Thyroid gland (tissue), 4 donors: ENCODE results near the gene TYMS.

Experiments
- POLR2A ChIP-seq, 2 donors: fragments of 450-650 bp; IDR thresholded peaks; one replicate each; pipeline ENCODE4 v1.6.1; 2017; ENCODE audit warnings: antibody characterized with exemption in 2 of 2, mild to moderate bottlenecking in 2 of 2, moderate library complexity in 1 of 2
- TF ChIP-seq, protein P1 (sequence below), 6 experiments: fragments of 200-600 bp in 3 of 6; fragments of 450-650 bp in 3 of 6; sonication (generic) in 3 of 6; IDR thresholded peaks; one replicate each; pipeline ENCODE4 v1.5.1; 2016 to 2019; ENCODE audit warnings: antibody characterized with exemption in 6 of 6, mild to moderate bottlenecking in 2 of 6, inconsistent platforms in 1 of 6, moderate library complexity in 1 of 6

DNA sequence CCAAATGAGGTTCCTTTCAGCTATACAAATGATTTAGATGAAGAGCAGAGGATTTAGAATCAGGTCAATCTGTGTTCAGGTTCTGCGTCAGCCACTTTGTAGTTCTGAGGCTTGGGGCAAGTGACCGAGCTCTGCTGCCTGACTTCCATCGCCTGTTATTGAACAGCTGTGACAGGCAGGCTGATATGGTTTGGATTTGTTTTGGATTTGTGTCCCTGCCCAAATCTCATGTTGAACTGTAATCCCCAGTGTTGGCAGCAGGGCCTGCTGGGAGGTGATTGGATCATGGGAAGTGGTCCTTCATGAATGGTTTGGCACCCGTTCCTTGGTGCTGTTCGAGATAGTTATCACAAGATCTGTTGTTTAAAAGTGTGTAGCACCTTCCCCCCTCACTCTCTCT lies 18.6 kb downstream of the TYMS start:
- TF ChIP-seq, protein P1, sequence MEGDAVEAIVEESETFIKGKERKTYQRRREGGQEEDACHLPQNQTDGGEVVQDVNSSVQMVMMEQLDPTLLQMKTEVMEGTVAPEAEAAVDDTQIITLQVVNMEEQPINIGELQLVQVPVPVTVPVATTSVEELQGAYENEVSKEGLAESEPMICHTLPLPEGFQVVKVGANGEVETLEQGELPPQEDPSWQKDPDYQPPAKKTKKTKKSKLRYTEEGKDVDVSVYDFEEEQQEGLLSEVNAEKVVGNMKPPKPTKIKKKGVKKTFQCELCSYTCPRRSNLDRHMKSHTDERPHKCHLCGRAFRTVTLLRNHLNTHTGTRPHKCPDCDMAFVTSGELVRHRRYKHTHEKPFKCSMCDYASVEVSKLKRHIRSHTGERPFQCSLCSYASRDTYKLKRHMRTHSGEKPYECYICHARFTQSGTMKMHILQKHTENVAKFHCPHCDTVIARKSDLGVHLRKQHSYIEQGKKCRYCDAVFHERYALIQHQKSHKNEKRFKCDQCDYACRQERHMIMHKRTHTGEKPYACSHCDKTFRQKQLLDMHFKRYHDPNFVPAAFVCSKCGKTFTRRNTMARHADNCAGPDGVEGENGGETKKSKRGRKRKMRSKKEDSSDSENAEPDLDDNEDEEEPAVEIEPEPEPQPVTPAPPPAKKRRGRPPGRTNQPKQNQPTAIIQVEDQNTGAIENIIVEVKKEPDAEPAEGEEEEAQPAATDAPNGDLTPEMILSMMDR (IDR thresholded peaks at IDR 0.05), result no peak
- TF ChIP-seq POLR2A (IDR thresholded peaks at IDR 0.05), result no peak
